SK-N-SH treated with all-trans-retinoic acid at 6 μM for 48 hours (cell line): ENCODE measurements around the gene TMEM170A.

Experiments
- ATAC-seq: fragments of 200-7000 bp; cut with Tn5 transposase; 3 replicates; pipeline ENCODE4 v1.9.1; 2020; ENCODE audit warnings: mild to moderate bottlenecking, moderate library complexity
- BACH2 ChIP-seq: fragments of 250-450 bp; sonication (Bioruptor Pico); IDR thresholded peaks from 2 replicates; pipeline ENCODE4 v1.9.0; 2021; ENCODE audit warnings: mild to moderate bottlenecking, borderline replicate concordance
- CSDC2 ChIP-seq: fragments of 250-450 bp; sonication (Bioruptor Pico); IDR thresholded peaks from 2 replicates; pipeline ENCODE4 v1.5.0; 2020; ENCODE audit warnings: mild to moderate bottlenecking, moderate library complexity
- ESRRG ChIP-seq: fragments of 250-450 bp; sonication (Bioruptor Pico); IDR thresholded peaks from 2 replicates; pipeline ENCODE4 v1.6.1; 2021; ENCODE audit warnings: mild to moderate bottlenecking
- ISL1 ChIP-seq: fragments of 250-450 bp; sonication (Bioruptor Pico); IDR thresholded peaks from 2 replicates; pipeline ENCODE4 v2.1.2; 2022; ENCODE audit warnings: mild to moderate bottlenecking, moderate library complexity
- PPARA ChIP-seq: fragments of 250-450 bp; sonication (Bioruptor Pico); IDR thresholded peaks from 2 replicates; pipeline ENCODE4 v1.5.0; 2020; ENCODE audit warnings: mild to moderate bottlenecking, borderline replicate concordance
- RARB ChIP-seq: fragments of 250-450 bp; sonication (Bioruptor Pico); IDR thresholded peaks from 2 replicates; pipeline ENCODE4 v1.8.0; 2021; ENCODE audit warnings: mild to moderate bottlenecking, moderate library complexity
- SNAI2 ChIP-seq: fragments of 250-450 bp; sonication (Bioruptor Pico); IDR thresholded peaks from 2 replicates; pipeline ENCODE4 v1.5.0; 2020; ENCODE audit warnings: mild to moderate bottlenecking, moderate library complexity
- TCF4 ChIP-seq: fragments of 250-450 bp; sonication (Bioruptor Pico); IDR thresholded peaks from 2 replicates; pipeline ENCODE4 v1.8.0; 2021; ENCODE audit warnings: mild to moderate bottlenecking, moderate library complexity, borderline replicate concordance
- TOX ChIP-seq: fragments of 250-450 bp; sonication (Bioruptor Pico); IDR thresholded peaks from 2 replicates; pipeline ENCODE4 v1.8.0; 2021; ENCODE audit warnings: mild to moderate bottlenecking, moderate library complexity, borderline replicate concordance
- ZC3H10 ChIP-seq: fragments of 250-450 bp; sonication (Bioruptor Pico); IDR thresholded peaks from 2 replicates; pipeline ENCODE4 v1.5.1; 2021; ENCODE audit warnings: mild to moderate bottlenecking, moderate library complexity
- ZFP30 ChIP-seq: fragments of 450-650 bp; formaldehyde crosslinking; IDR thresholded peaks from 2 replicates; pipeline ENCODE4 v1.5.0; 2022; ENCODE audit warnings: mild to moderate bottlenecking, moderate library complexity
- ZNF565 ChIP-seq: fragments of 450-650 bp; formaldehyde crosslinking; conservative IDR thresholded peaks from 2 replicates; pipeline ENCODE4 v1.5.0; 2020; ENCODE audit warnings: low read depth, mild to moderate bottlenecking, moderate library complexity
- TF ChIP-seq, protein P1 (sequence below): fragments of 250-450 bp; sonication (Bioruptor Pico); IDR thresholded peaks from 2 replicates; pipeline ENCODE4 v1.8.0; 2021; ENCODE audit warnings: low read depth, mild to moderate bottlenecking, moderate library complexity, borderline replicate concordance
- TF ChIP-seq, protein P2 (sequence below): fragments of 250-450 bp; sonication (Bioruptor Pico); IDR thresholded peaks from 2 replicates; pipeline ENCODE4 v1.5.0; 2020; ENCODE audit warnings: mild to moderate bottlenecking, moderate library complexity
- TF ChIP-seq, protein P3 (sequence below): fragments of 250-450 bp; sonication (Bioruptor Pico); IDR thresholded peaks from 2 replicates; pipeline ENCODE4 v1.8.0; 2020; ENCODE audit warnings: mild to moderate bottlenecking, moderate library complexity, borderline replicate concordance
- TF ChIP-seq, protein P4 (sequence below): fragments of 250-450 bp; sonication (Bioruptor Pico); IDR thresholded peaks from 2 replicates; pipeline ENCODE4 v1.5.1; 2020; ENCODE audit warnings: low read depth, mild to moderate bottlenecking, moderate library complexity

Gene TMEM170A

DNA sequence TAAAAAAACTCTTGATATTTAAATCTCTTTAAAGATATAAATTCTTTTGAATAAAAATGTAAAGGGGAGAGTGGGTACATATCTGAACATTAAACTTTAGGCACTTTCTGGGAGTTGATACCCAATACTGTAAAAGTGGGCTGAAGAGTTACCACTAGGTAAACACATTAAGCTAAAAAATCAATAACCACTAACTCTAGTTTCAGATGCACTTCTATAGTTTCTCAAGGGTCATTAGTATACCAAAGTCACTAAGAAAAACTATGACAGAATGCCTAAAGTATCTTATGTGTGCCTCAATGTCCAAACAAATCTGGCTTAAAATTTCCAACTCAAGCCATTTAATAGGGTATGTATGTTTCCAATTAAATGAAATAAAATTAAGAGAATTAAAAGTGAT lies 18.1 kb downstream of the TMEM170A start (continued):
- TF ChIP-seq, protein P1, sequence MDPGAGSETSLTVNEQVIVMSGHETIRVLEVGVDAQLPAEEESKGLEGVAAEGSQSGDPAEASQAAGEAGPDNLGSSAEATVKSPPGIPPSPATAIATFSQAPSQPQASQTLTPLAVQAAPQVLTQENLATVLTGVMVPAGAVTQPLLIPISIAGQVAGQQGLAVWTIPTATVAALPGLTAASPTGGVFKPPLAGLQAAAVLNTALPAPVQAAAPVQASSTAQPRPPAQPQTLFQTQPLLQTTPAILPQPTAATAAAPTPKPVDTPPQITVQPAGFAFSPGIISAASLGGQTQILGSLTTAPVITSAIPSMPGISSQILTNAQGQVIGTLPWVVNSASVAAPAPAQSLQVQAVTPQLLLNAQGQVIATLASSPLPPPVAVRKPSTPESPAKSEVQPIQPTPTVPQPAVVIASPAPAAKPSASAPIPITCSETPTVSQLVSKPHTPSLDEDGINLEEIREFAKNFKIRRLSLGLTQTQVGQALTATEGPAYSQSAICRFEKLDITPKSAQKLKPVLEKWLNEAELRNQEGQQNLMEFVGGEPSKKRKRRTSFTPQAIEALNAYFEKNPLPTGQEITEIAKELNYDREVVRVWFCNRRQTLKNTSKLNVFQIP (CRISPR knock-in tag), result no peak
- no peak for TF ChIP-seq ESRRG (CRISPR knock-in tag)

DNA sequence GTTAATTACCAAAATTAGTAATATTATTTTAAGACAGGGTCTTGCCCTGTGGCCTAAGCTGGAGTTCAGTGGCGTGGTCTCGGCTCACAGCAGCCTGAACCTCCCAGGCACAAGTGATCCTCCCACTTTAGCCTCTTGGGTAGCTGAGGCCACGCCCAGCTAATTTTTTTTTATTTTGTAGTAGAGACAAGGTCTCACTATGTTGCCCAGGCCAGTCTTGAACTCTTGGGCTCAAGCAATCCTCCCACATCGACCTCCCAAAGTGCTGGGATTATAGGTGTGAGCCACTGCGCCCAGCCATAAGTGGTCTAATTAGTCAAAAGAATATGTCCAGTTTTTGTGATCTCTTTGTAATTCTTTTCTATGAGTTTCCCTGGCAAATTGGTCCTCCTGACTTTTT lies 19.2 kb downstream of the TMEM170A start:
- TF ChIP-seq, protein P2, sequence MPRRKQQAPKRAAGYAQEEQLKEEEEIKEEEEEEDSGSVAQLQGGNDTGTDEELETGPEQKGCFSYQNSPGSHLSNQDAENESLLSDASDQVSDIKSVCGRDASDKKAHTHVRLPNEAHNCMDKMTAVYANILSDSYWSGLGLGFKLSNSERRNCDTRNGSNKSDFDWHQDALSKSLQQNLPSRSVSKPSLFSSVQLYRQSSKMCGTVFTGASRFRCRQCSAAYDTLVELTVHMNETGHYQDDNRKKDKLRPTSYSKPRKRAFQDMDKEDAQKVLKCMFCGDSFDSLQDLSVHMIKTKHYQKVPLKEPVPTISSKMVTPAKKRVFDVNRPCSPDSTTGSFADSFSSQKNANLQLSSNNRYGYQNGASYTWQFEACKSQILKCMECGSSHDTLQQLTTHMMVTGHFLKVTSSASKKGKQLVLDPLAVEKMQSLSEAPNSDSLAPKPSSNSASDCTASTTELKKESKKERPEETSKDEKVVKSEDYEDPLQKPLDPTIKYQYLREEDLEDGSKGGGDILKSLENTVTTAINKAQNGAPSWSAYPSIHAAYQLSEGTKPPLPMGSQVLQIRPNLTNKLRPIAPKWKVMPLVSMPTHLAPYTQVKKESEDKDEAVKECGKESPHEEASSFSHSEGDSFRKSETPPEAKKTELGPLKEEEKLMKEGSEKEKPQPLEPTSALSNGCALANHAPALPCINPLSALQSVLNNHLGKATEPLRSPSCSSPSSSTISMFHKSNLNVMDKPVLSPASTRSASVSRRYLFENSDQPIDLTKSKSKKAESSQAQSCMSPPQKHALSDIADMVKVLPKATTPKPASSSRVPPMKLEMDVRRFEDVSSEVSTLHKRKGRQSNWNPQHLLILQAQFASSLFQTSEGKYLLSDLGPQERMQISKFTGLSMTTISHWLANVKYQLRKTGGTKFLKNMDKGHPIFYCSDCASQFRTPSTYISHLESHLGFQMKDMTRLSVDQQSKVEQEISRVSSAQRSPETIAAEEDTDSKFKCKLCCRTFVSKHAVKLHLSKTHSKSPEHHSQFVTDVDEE (CRISPR knock-in tag), result no peak
- TF ChIP-seq SNAI2 (CRISPR knock-in tag), result no peak
- TF ChIP-seq ZC3H10 (CRISPR knock-in tag), result no peak
- TF ChIP-seq, protein P3, sequence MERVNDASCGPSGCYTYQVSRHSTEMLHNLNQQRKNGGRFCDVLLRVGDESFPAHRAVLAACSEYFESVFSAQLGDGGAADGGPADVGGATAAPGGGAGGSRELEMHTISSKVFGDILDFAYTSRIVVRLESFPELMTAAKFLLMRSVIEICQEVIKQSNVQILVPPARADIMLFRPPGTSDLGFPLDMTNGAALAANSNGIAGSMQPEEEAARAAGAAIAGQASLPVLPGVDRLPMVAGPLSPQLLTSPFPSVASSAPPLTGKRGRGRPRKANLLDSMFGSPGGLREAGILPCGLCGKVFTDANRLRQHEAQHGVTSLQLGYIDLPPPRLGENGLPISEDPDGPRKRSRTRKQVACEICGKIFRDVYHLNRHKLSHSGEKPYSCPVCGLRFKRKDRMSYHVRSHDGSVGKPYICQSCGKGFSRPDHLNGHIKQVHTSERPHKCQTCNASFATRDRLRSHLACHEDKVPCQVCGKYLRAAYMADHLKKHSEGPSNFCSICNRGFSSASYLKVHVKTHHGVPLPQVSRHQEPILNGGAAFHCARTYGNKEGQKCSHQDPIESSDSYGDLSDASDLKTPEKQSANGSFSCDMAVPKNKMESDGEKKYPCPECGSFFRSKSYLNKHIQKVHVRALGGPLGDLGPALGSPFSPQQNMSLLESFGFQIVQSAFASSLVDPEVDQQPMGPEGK (CRISPR knock-in tag), result no peak
- TF ChIP-seq RARB (CRISPR knock-in tag), result no peak
- TF ChIP-seq, protein P4, sequence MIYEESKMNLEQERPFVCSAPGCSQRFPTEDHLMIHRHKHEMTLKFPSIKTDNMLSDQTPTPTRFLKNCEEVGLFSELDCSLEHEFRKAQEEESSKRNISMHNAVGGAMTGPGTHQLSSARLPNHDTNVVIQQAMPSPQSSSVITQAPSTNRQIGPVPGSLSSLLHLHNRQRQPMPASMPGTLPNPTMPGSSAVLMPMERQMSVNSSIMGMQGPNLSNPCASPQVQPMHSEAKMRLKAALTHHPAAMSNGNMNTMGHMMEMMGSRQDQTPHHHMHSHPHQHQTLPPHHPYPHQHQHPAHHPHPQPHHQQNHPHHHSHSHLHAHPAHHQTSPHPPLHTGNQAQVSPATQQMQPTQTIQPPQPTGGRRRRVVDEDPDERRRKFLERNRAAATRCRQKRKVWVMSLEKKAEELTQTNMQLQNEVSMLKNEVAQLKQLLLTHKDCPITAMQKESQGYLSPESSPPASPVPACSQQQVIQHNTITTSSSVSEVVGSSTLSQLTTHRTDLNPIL (CRISPR knock-in tag), result no peak
- no peak for TF ChIP-seq BACH2 (CRISPR knock-in tag)
- no peak for ATAC-seq

DNA sequence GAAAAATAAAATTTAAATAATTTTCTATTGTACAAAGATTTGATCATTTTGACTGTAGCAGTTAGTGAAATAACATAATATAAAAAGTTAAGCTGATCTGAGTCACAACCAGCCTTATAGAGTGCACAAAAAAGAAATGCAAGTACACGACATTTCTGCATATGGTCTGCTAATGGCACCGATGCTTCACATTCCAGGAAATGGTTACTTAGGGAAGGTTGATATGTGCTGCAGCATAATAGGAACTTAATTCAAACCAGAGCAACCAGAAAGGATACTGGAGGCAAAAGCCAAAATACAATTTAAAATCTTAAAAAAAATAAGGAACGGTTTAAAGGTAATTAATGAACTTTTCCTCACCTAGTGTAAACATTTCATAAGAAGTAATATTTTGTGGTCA lies 21.2 kb downstream of the TMEM170A start:
- TF ChIP-seq ISL1 (CRISPR knock-in tag) (peak; percentile 83), PPARA (CRISPR knock-in tag) (no peak), BACH2 (CRISPR knock-in tag) (no peak), ZFP30 (CRISPR knock-in tag) (no peak), SNAI2 (CRISPR knock-in tag) (no peak), ZNF565 (CRISPR knock-in tag) (no peak), CSDC2 (no peak), TCF4 (CRISPR knock-in tag) (peak; percentile 92), TOX (CRISPR knock-in tag) (no peak)
- TF ChIP-seq, protein P3 (CRISPR knock-in tag), result no peak
- TF ChIP-seq, protein P2 (CRISPR knock-in tag), result no peak
- peak; percentile 98 for ATAC-seq
